HG02798 (cell line): ENCODE measurements around the gene OR13C2.
A peak's percentile ranks its signal among the peaks of the same experiment; 100 is the strongest.
"Not testable (repeated sequence)": the region's sequence is repeated elsewhere in the genome, so short reads cannot be mapped to it uniquely, and the experiment has no call there.

Experiments used
- ATAC-seq: cut with Tn5 transposase; IDR thresholded peaks from one replicate; pipeline ENCODE4 v1.9.1; 2021; ENCODE audit warnings: mild to moderate bottlenecking; ENCODE audit not compliant: unreplicated experiment, poor library complexity

The OR13C2 gene, protein sequence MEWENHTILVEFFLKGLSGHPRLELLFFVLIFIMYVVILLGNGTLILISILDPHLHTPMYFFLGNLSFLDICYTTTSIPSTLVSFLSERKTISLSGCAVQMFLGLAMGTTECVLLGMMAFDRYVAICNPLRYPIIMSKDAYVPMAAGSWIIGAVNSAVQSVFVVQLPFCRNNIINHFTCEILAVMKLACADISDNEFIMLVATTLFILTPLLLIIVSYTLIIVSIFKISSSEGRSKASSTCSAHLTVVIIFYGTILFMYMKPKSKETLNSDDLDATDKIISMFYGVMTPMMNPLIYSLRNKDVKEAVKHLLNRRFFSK

GRCh38 chr9:104605527-104605926 lies at the start of gene OR13C2:
TSS of gene OR13C2 (minus strand) at chr9:104605627. CDS start at chr9:104605627, 0 bp downstream.
- ATAC-seq: not testable (repeated sequence)

- no peak for ATAC-seq
Observed at GRCh38 chr9:104635456-104635855, 30.0 kb upstream of the OR13C2 start.

DNA sequence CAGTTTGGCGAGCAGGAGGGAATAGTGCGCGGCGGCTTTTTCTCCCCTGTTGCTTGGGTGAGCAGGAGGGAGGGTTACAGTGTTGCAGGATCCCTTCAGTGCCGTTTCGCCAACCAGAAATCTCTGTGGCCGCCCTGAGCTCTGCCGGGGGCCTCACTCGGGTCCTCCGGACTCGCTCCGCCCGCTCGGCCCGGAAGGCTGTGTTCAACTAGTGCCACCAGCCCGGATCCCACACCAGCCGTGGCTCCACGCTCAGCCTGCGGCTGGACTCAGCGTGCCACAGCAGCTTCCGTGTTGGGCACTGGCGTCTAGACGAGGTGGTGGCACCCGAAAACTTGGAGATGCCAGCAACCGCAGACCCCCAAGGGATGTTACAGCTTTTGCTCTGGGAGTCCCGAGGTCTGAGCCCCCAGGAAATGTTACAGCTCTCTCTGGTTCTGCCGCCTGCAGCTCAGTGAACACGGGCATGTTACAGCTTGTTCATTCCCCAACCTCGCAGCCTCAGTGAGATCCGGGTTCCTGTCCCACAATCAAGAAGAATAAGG lies 28.6 kb upstream of the OR13C2 start:
- no peak for ATAC-seq

DNA sequence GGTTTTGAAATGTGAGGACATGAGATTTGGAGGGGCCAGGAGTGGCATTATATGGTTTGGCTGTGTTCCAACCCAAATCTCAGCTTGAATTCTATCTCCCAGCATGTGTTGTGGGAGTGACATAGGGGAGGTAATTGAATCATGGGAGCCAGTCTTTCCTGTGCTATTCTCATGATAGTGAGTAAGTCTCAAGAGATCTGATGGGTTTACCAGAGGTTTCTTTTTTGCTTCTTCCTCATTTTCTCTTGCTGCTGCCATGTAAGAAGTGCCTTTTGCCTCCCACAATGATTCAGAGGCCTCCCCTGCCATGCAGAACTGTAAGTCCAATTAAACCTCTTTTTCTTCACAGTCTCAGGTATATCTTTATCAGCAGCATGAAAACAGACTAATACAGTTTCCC lies 20.5 kb upstream of the OR13C2 start:
- ATAC-seq: not testable (repeated sequence)

DNA sequence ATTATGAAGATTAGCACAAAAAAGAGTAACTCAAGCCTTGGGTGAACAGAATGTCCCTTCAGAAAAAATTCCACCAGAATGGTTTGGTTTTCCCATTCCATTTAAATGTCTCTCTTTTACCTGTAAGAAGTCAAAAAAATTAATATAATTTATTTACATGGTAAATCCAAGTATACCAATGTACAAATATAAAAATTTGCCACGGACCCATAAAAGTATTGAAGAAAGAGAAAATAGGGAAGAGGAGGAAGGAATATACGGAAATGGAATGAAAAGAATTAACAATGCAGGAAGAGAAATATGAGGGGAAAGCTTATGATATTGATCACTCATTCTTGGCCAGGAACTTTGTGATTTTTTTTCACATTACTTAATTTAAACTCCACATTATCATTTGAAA lies 12.7 kb upstream of the OR13C2 start, which contains the start of gene OR13C9:
Gene OR13C9, minus strand, starts transcription at position 101 of the 400 bp plus-strand sequence. Its CDS starts 0 bp downstream, at position 101.
- no peak for ATAC-seq

GRCh38 chr9:104617418-104617817 lies 12.0 kb upstream of the OR13C2 start:
- ATAC-seq: no peak

- ATAC-seq: no peak
Observed at GRCh38 chr9:104611213-104611612, 5.8 kb upstream of the OR13C2 start.

DNA sequence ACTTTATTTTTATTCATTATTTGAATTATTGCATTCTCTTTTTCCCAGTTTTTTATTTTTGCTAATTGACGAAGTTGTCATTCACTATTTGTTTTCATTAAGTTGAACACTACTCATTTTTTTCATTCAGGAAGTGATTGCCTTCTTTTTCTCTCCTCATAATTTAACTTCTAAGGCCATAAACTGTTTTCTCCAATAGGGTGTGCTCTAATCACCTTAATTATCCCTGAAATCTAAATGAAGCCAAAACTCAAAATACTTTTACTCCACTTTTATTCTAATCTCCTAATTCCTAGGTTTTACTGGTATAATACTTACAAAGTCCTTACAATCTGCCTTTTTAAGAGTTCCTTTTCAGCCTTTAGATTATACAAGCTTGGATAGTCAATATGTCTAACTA lies 2.9 kb upstream of the OR13C2 start:
- no peak for ATAC-seq

DNA sequence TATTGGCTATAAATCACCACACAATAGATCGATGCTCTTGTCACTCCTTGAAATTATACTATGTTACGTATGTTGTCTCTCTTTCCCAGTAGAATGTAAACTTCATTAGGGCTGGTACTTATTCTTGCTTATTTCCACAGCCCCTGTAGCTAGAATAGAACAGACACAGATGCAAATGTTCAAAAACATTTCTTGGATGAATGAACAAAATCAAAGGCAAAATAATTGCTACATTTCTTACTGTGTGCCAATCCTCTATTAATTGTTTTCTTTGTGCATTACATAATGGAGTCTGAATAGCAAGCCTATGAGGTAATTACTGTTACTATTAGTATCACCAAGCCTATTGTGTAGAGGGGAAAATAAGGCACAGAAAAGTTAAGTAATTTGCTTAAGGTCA lies 725 bp upstream of the OR13C2 start:
- ATAC-seq: no peak

DNA sequence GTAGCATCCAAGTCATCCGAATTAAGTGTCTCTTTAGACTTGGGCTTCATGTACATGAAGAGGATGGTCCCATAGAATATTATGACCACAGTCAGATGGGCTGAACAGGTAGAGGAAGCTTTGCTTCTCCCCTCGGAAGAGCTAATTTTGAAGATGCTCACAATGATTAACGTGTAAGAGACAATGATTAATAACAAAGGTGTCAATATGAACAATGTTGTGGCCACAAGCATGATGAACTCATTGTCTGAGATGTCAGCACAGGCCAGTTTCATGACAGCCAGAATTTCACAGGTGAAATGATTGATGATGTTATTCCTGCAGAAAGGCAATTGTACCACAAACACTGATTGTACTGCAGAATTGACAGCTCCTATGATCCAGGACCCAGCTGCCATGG lies 626 bp downstream of the OR13C2 start:
- peak; percentile 44 for ATAC-seq

DNA sequence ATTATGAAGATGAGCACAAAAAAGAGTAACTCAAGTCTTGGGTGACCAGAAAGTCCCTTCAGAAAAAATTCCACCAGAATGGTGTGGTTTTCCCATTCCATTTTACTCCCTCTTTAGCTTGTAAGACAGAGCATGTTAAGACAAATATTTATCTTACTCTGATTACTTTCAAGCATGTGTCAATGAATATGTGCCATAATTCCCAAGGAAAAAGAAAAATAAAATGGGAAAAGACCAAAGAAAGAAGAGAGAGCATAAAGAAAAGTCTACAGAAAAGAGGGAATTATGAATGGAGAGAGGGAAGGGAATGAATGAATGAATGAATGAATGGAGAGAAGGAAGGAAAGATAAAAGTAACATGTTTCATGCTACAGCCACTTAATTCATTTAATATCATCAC lies 6.1 kb downstream of the OR13C2 start, which contains the start of gene OR13C5:
Gene OR13C5, minus strand, starts transcription at position 101 of the 400 bp plus-strand sequence. Its CDS starts 0 bp downstream, at position 101.
- ATAC-seq: not testable (repeated sequence)

DNA sequence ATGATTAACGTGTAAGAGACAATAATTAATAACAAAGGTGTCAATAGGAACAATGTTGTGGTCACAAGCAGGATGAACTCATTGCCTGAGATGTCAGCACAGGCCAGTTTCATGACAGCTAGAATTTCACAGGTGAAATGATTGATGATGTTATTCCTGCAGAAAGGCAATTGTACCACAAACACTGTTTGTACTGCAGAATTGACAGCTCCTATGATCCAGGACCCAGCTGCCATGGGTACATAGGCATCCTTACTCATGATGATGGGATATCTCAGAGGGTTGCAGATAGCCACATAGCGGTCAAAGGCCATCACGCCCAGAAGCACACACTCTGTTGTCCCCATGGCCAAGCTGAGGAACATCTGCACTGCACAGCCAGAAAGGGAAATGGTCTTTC lies 6.7 kb downstream of the OR13C2 start:
- not testable (repeated sequence) for ATAC-seq

GRCh38 chr9:104589626-104590025 lies 15.8 kb downstream of the OR13C2 start:
- ATAC-seq: no peak

- no peak for ATAC-seq
Observed at GRCh38 chr9:104586496-104587180, 18.8 kb downstream of the OR13C2 start.

DNA sequence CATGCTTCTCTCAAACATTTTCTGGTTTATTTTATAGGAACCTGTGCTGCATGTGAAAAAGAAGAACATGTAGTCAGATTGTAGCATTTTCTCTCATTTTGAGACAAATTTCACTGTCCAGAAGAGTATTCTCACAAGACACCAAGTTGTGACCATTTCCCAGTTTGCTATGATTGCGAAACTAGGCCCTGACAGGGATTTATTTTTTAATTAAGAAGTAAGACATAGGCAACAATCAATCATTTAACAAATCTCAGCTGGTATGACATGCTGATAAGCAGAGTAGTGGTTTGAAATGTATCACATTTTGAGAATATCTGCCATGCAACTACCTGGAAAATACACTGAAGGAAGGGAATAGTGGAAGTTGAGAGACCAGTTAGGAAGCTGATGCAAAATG lies 24.9 kb downstream of the OR13C2 start:
- ATAC-seq: no peak

DNA sequence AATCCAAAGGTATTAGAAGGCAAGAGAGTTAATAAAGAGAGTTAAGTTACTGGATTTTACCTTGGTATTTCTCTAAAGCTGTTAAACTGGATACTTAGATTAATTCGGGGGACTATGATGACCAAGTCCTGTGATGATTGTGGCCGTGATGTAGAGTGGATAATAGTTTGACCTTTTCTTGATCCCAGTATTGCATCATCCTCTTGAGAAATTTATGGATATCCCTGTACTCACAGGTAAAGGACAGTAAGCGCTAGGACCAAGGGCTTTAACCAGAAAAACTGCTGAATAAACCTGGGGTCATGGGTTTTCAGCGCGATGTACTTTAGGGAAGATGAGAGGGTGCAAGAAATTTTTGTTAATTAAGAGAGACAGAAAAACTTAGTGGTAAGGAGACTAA lies 28.2 kb downstream of the OR13C2 start:
- ATAC-seq: no peak

DNA sequence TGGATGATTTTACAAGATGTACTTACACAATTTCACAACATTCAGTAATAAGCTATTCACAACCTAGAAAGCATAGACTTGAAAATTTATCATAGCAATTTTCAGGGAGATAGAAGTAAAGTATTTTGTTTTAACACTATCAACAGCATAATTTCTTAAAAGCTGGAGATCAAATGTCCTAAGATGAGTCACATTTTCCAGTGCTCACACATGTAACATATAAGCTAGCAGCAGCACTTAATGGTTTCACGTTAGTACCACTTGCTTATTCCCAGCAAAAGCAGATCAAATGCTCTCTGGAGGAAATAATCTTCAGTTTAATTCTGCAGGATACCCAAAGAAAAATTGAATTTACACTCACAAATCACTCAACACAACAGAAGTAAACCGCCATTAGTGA lies 30.0 kb downstream of the OR13C2 start:
- no peak for ATAC-seq

DNA sequence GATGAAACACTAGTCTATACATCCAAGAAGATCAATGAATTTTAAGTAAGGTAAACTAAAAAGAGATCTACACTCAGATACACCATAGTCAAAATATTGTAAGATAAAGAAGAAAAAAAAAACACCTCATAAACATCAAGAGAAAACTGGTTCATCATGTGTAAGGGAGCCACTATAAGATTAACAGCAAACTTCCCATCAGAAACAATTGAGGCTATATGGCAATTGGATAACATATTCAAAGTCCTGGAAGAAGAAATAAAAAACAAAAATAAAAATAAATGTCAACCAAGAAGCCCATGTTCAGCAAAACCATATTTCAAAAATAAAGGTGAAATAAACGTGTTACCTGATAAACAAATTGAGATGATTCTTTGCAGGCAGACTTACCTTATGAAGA lies 32.8 kb downstream of the OR13C2 start:
- ATAC-seq: no peak

GRCh38 chr9:104568868-104569267 lies 36.6 kb downstream of the OR13C2 start, which contains the start of gene OR13C8:
TSS of gene OR13C8 (plus strand) at chr9:104569168. CDS start at chr9:104569168, 0 bp downstream.
- ATAC-seq: no peak

DNA sequence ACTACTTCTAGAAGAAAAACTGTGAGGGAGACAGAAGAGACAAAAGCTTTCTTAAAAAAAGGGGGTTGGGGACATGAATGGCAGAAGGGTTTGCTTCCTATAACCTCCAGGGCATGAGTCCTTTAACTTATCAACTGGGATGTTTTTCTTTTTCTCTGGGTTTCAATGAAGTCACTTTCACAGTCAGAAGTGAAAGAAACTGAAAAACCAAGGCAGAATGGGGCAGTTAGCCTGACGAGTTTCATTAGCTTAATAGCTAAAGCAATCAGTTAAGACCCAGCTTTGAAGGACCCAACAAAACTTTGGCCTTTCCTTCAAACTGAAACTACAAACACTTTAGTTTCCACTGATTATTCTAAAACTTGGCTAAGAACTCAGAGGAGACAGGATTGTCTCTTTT lies 41.1 kb downstream of the OR13C2 start:
- no peak for ATAC-seq
